K562 (cell line): ENCODE measurements around the gene CAPZA1. TPM values are rescaled to one million over a fixed set of nuclear protein-coding genes. Genes with fewer than 3 reads are reported as not detected.

Source experiments
- ATF3 ChIP-seq, 2 experiments: fragments of 450-650 bp in 1 of 2; sonication (generic) in 1 of 2; formaldehyde crosslinking in 1 of 2; IDR thresholded peaks in 1 of 2; conservative IDR thresholded peaks in 1 of 2; 2 replicates each; pipeline versions ENCODE4 v1.6.1 to v1.8.1; 2016 to 2023; ENCODE audit warnings: mild to moderate bottlenecking in 2 of 2, moderate library complexity in 2 of 2, inconsistent platforms in 1 of 2, missing genetic modification reagents in 1 of 2
- CBX2 ChIP-seq: fragments of 200-600 bp; sonication (generic); IDR thresholded peaks from one replicate; pipeline ENCODE4 v1.6.1; 2012; ENCODE audit warnings: mild to moderate bottlenecking, low read length, inconsistent platforms; ENCODE audit not compliant: insufficient read depth, poor library complexity, severe bottlenecking
- ESRRA ChIP-seq: fragments of 450-650 bp; IDR thresholded peaks from 2 replicates; pipeline ENCODE4 v1.6.1; 2014; ENCODE audit warnings: low read depth, mild to moderate bottlenecking, moderate library complexity, borderline replicate concordance
- ESRRB ChIP-seq: fragments of 250-450 bp; sonication (Bioruptor Pico); IDR thresholded peaks from 2 replicates; pipeline ENCODE4 v1.5.0; 2020; ENCODE audit warnings: mild to moderate bottlenecking, moderate library complexity, borderline replicate concordance
- FIP1L1 ChIP-seq: fragments of 200-400 bp; formaldehyde crosslinking; IDR thresholded peaks from 2 replicates; pipeline ENCODE4 v1.6.1; 2018; ENCODE audit warnings: mild to moderate bottlenecking, low read depth, low read length; ENCODE audit not compliant: poor library complexity, severe bottlenecking
- GABPB2 ChIP-seq: fragments of 250-450 bp; sonication (Bioruptor Pico); conservative IDR thresholded peaks from 2 replicates; pipeline ENCODE4 v1.5.1; 2021; ENCODE audit warnings: mild to moderate bottlenecking
- MEF2A ChIP-seq: IDR thresholded peaks from 2 replicates; pipeline ENCODE4 v1.6.1; 2011; ENCODE audit warnings: low read depth, mild to moderate bottlenecking, low read length, moderate library complexity; ENCODE audit not compliant: control insufficient read depth
- MEF2D ChIP-seq: conservative IDR thresholded peaks from 2 replicates; pipeline ENCODE4 v1.6.1; 2016; ENCODE audit warnings: low read depth, missing genetic modification characterization, missing compliant biosample characterization
- MTA3 ChIP-seq: fragments of 450-650 bp; formaldehyde crosslinking; IDR thresholded peaks from 2 replicates; pipeline ENCODE4 v1.6.1; 2017; ENCODE audit warnings: mild to moderate bottlenecking, borderline replicate concordance
- RFX1 ChIP-seq: fragments of 450-650 bp; IDR thresholded peaks from 2 replicates; pipeline ENCODE4 v1.6.1; 2016; ENCODE audit warnings: mild to moderate bottlenecking, moderate library complexity
- TEAD4 ChIP-seq, 2 experiments: sonication (generic) in 1 of 2; formaldehyde crosslinking in 1 of 2; IDR thresholded peaks; 2 replicates each; pipeline versions ENCODE4 v1.6.1 to v1.8.0; 2012 to 2022; ENCODE audit warnings: borderline replicate concordance in 1 of 2, inconsistent platforms in 1 of 2, low read length in 1 of 2, mild to moderate bottlenecking in 1 of 2, missing genetic modification reagents in 1 of 2
- THRAP3 ChIP-seq: fragments of 450-650 bp; IDR thresholded peaks from 2 replicates; pipeline ENCODE4 v1.6.1; 2016; ENCODE audit warnings: mild to moderate bottlenecking, inconsistent platforms, borderline replicate concordance
- TOE1 ChIP-seq, 2 experiments: fragments of 450-650 bp in 1 of 2; sonication (generic) in 1 of 2; formaldehyde crosslinking in 1 of 2; IDR thresholded peaks; 2 replicates each; pipeline versions ENCODE4 v1.7.1 to v1.8.0; 2016 to 2022; ENCODE audit warnings: borderline replicate concordance in 2 of 2, mild to moderate bottlenecking in 2 of 2, antibody characterized with exemption in 1 of 2, inconsistent platforms in 1 of 2, low read depth in 1 of 2, missing genetic modification reagents in 1 of 2, moderate library complexity in 1 of 2
- XRCC3 ChIP-seq: fragments of 450-650 bp; IDR thresholded peaks from 2 replicates; pipeline ENCODE4 v1.6.1; 2017; ENCODE audit warnings: mild to moderate bottlenecking, moderate library complexity
- ZNF133 ChIP-seq: fragments of 250-450 bp; sonication (Bioruptor Pico); IDR thresholded peaks from 2 replicates; pipeline ENCODE4 v1.4.0; 2020; ENCODE audit warnings: mild to moderate bottlenecking
- ZNF175 ChIP-seq: fragments of 200-800 bp; sonication (Bioruptor generic); IDR thresholded peaks from 2 replicates; pipeline ENCODE4 v1.6.1; 2016; ENCODE audit warnings: low read depth, mild to moderate bottlenecking, missing genetic modification characterization, missing compliant biosample characterization
- ZNF212 ChIP-seq: fragments of 450-650 bp; formaldehyde crosslinking; IDR thresholded peaks from 2 replicates; pipeline ENCODE4 v1.4.0; 2020; ENCODE audit warnings: mild to moderate bottlenecking
- ZNF449 ChIP-seq: fragments of 250-450 bp; sonication (Bioruptor Pico); IDR thresholded peaks from 2 replicates; pipeline ENCODE4 v1.8.0; 2022; ENCODE audit warnings: moderate library complexity, mild to moderate bottlenecking, inconsistent platforms
- polyA plus RNA-seq, 8 experiments: library from polyadenylated mRNA; depleted of rRNA in 4 of 8; stranded (reverse) in 5 of 8; unstranded in 3 of 8; fragments of >200 nt; fragmentation: Nextera tagmentation in 2 of 8; fragmentation: Illumina TruSeq in 1 of 8; extraction: Ambion mirVana in 2 of 8; extraction: Trizol in 1 of 8; gene quantifications; 2 replicates each; pipeline versions ENCODE4 v1.2.1 to v1.2.3, GENCODE V29; 2011 to 2014; ENCODE audit warnings: inconsistent platforms in 1 of 8, missing spikeins in 1 of 8
- total RNA-seq, 7 experiments: library from RNA; depleted of rRNA in 6 of 7; stranded (reverse); fragments of >200 nt in 6 of 7; fragmentation: Illumina TruSeq in 2 of 7; extraction: Trizol in 2 of 7; gene quantifications; 2 replicates each; pipeline versions ENCODE4 v1.2.1 to v1.2.3, GENCODE V29; 2011 to 2021; ENCODE audit warnings: low replicate concordance in 1 of 7
- TF ChIP-seq, protein P1 (sequence below), 2 experiments: IDR thresholded peaks in 1 of 2; conservative IDR thresholded peaks in 1 of 2; 2 replicates each; pipeline ENCODE4 v1.6.1; 2016; ENCODE audit warnings: low read depth in 2 of 2, mild to moderate bottlenecking in 1 of 2, missing compliant biosample characterization in 1 of 2, missing genetic modification characterization in 1 of 2, moderate library complexity in 1 of 2

Gene CAPZA1
- total and polyA plus RNA-seq, 9 of the 15 experiments (the other 6 are each of a cell fraction or from before 2014, with no cell fraction given), result 237 to 1,020 (median 306) TPM

- no peak for TF ChIP-seq MEF2A
- TF ChIP-seq FIP1L1, result no peak
- TF ChIP-seq ESRRB, result no peak
- TF ChIP-seq XRCC3, result no peak
- no peak for TF ChIP-seq CBX2
- TF ChIP-seq RFX1, result no peak
- TF ChIP-seq, protein P1, sequence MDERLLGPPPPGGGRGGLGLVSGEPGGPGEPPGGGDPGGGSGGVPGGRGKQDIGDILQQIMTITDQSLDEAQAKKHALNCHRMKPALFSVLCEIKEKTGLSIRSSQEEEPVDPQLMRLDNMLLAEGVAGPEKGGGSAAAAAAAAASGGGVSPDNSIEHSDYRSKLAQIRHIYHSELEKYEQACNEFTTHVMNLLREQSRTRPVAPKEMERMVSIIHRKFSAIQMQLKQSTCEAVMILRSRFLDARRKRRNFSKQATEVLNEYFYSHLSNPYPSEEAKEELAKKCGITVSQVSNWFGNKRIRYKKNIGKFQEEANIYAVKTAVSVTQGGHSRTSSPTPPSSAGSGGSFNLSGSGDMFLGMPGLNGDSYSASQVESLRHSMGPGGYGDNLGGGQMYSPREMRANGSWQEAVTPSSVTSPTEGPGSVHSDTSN (CRISPR knock-in tag; IDR thresholded peaks at IDR 0.05; ENCODE audit: low read depth), result no peak
- TF ChIP-seq, protein P1 (tag; conservative IDR thresholded peaks at IDR 0.05; ENCODE audit: low read depth), result no peak
- no peak for TF ChIP-seq GABPB2 (CRISPR knock-in tag)
- TF ChIP-seq ESRRA, result no peak
- no peak for TF ChIP-seq THRAP3
- TF ChIP-seq ZNF175 (CRISPR knock-in tag), result no peak
- TF ChIP-seq ZNF212 (CRISPR knock-in tag), result no peak
- TF ChIP-seq ATF3 (IDR thresholded peaks at IDR 0.05), result no peak
- no peak for TF ChIP-seq ATF3 (CRISPR knock-in tag; conservative IDR thresholded peaks at IDR 0.05)
- peak; percentile 72; the same call in 1 of the 2 replicates for TF ChIP-seq TOE1 (IDR thresholded peaks at IDR 0.05; ENCODE audit: borderline replicate concordance)
- no peak for TF ChIP-seq TOE1 (CRISPR knock-in tag; IDR thresholded peaks at IDR 0.05; ENCODE audit: borderline replicate concordance, low read depth)
- peak; percentile 49; the same call in 1 of the 2 replicates for TF ChIP-seq MTA3
- TF ChIP-seq TEAD4 (IDR thresholded peaks at IDR 0.05; ENCODE audit: low read length), result no peak
- TF ChIP-seq TEAD4 (CRISPR knock-in tag; IDR thresholded peaks at IDR 0.05; ENCODE audit: borderline replicate concordance), result no peak
- TF ChIP-seq ZNF449 (CRISPR knock-in tag), result no peak
- no peak for TF ChIP-seq MEF2D (tag)
- no peak for TF ChIP-seq ZNF133 (CRISPR knock-in tag)
These were observed 87.8 kb downstream of the CAPZA1 start (continued) for GRCh38 chr1:112707221-112708001.
